PC-3 (cell line): ENCODE results near the gene FAM181B. TPM values are rescaled to one million over a fixed set of nuclear protein-coding genes. Genes with fewer than 3 reads are reported as not detected.
A peak's percentile ranks its signal among the peaks of the same experiment; 100 is the strongest.

Source experiments
- ATAC-seq: fragments of 200-7000 bp; cut with Tn5 transposase; 2 replicates; pipeline ENCODE4 v1.9.1; 2020; ENCODE audit warnings: mild to moderate bottlenecking, moderate library complexity
- BruUV-seq: library from RNA; stranded (reverse); fragments of 400-500 nt; replicated peaks from 2 replicates; lab custom pipeline; 2021; lab: Mats Ljungman, UMichigan
- CTCF ChIA-PET: fragments of 300-600 bp; sonication (Branson Sonifier 250); formaldehyde crosslinking; loops from one replicate; lab custom pipeline; 2022; ENCODE audit warnings: antibody characterized with exemption; lab: Charles Lee
- POLR2A ChIA-PET: fragments of 300-600 bp; sonication (Branson Sonifier 250); formaldehyde crosslinking; loops from one replicate; lab custom pipeline; 2022; ENCODE audit warnings: antibody characterized with exemption; ENCODE audit not compliant: unreplicated experiment; lab: Charles Lee
- DNase-seq: peaks from one replicate; pipeline ENCODE4 v3.0.0-alpha.2; 2015
- H2AFZ ChIP-seq: fragments of 300-600 bp; sonication (generic); 2 replicates; pipeline ENCODE4 v1.6.0; 2016; ENCODE audit warnings: antibody characterized with exemption, low read length
- H3F3A ChIP-seq: fragments of 300-600 bp; sonication (generic); one replicate; pipeline ENCODE4 v1.6.0; 2017; ENCODE audit warnings: antibody characterized with exemption, low read length, control low read depth, mild to moderate bottlenecking; ENCODE audit not compliant: unreplicated experiment
- H3K27ac ChIP-seq: fragments of 300-600 bp; sonication (generic); 2 replicates; pipeline ENCODE4 v1.5.1; 2016; ENCODE audit warnings: mild to moderate bottlenecking, low read length
- H3K27me3 ChIP-seq: fragments of 300-600 bp; sonication (generic); 2 replicates; pipeline ENCODE4 v1.6.1; 2016; ENCODE audit warnings: low read length, mixed read lengths
- H3K36me3 ChIP-seq: fragments of 300-600 bp; sonication (generic); 2 replicates; pipeline ENCODE4 v1.6.1; 2016; ENCODE audit warnings: low read depth, mixed run types, low read length, mixed read lengths
- H3K4me1 ChIP-seq: fragments of 300-600 bp; sonication (generic); 2 replicates; pipeline ENCODE4 v1.5.1; 2016; ENCODE audit warnings: low read length; ENCODE audit not compliant: insufficient read depth
- H3K4me2 ChIP-seq: fragments of 300-600 bp; sonication (generic); 2 replicates; pipeline ENCODE4 v1.6.0; 2016; ENCODE audit warnings: low read length
- H3K4me3 ChIP-seq: fragments of 300-600 bp; sonication (generic); 2 replicates; pipeline ENCODE4 v1.5.1; 2016; ENCODE audit warnings: mild to moderate bottlenecking, low read length, mixed read lengths
- H3K79me2 ChIP-seq: fragments of 300-600 bp; sonication (generic); 2 replicates; pipeline ENCODE4 v1.6.1; 2017; ENCODE audit warnings: low read length, mixed read lengths
- H3K9ac ChIP-seq: fragments of 300-600 bp; sonication (generic); 2 replicates; pipeline ENCODE4 v1.6.0; 2016; ENCODE audit warnings: mild to moderate bottlenecking, low read length
- H3K9me2 ChIP-seq: fragments of 300-600 bp; sonication (generic); replicated peaks from 2 replicates; pipeline ENCODE4 v1.6.1; 2016; ENCODE audit warnings: mixed run types, low read length, mixed read lengths
- H3K9me3 ChIP-seq: fragments of 300-600 bp; sonication (generic); 2 replicates; pipeline ENCODE4 v1.6.1; 2016; ENCODE audit warnings: low read length, mixed read lengths
- H4K20me1 ChIP-seq: fragments of 300-600 bp; sonication (generic); 2 replicates; pipeline ENCODE4 v1.6.1; 2016; ENCODE audit warnings: low read length, mixed read lengths
- EZH2 ChIP-seq: fragments of 300-600 bp; sonication (generic); IDR thresholded peaks from one replicate; pipeline ENCODE4 v1.6.1; 2017; ENCODE audit warnings: antibody characterized with exemption, mild to moderate bottlenecking, low read length; ENCODE audit not compliant: unreplicated experiment
- intact Hi-C: fragments of 100-400 bp; cut with micrococcal nuclease; formaldehyde crosslinking; loops from 2 replicates; pipeline ENCODE4 v1.9.0; 2023
- total RNA-seq: library from RNA; depleted of rRNA; stranded (reverse); fragments of >200 nt; gene quantifications from 2 replicates; pipeline ENCODE4 v1.2.3, GENCODE V29; 2014; rRNA removed

Gene FAM181B
- total RNA-seq, 1 experiment from 2014 or later, result not detected

- no TSS peak for BruUV-seq
- intact Hi-C loops, result loop anchor here (5.0 kb wide), 1 partner anchor 1142 kb away; no protein-coding TSS in a partner anchor
Measured at GRCh38 chr11:82680252-82680651, 53.4 kb downstream of the FAM181B start.

More at GRCh38 chr11:82680252-82680651, 53.4 kb downstream of the FAM181B start:
- peaks cover 26% of the 10 kb centered on the region for H3K4me1 ChIP-seq
- ATAC-seq, result peak; percentile 33
- H3K79me2 ChIP-seq, result no peaks in the 10 kb centered on the region
- no peaks in the 10 kb centered on the region for H4K20me1 ChIP-seq
- H3K36me3 ChIP-seq, result no peaks in the 10 kb centered on the region
- H3K27ac ChIP-seq, result peak overlapping the region; percentile 15; the same call in 1 of the 2 replicates
- no peak overlapping the region for H3K4me3 ChIP-seq
- peaks cover 7% of the 10 kb centered on the region; the same call in 1 of the 2 replicates for H3K27me3 ChIP-seq
- H2AFZ ChIP-seq, result no peak overlapping the region
- no peak for TF ChIP-seq EZH2
- peak; percentile 94 for DNase-seq
- peak overlapping the region; percentile 15; the same call in 1 of the 2 replicates for H3K4me2 ChIP-seq
- no peaks in the 10 kb centered on the region for H3K9me3 ChIP-seq
- ChIA-PET POLR2A (no interaction called here), CTCF (interaction anchor here (0.6 to 2.2 kb wide), 3 partner anchors 16 to 222 kb away, joined by 3 to 8 read pairs (median 3); no protein-coding TSS in a partner anchor)
- no peak overlapping the region for H3K9ac ChIP-seq
- no peaks in the 10 kb centered on the region for H3K9me2 ChIP-seq
- H3F3A ChIP-seq, result no peaks in the 10 kb centered on the region

Other genes with a start within 250 kb of the FAM181B start
- gene PRCP, start 166.6 kb upstream of the FAM181B start, total RNA-seq, result 36.6 and 51.5 TPM in 2 replicates
- 24.9 and 25.4 TPM in 2 replicates for gene DDIAS, start 167.9 kb upstream of the FAM181B start, total RNA-seq